AG10803 (cell line): Measurements from ENCODE around the gene DCUN1D4.

Experiments used
- DNase-seq: peaks from one replicate; pipeline ENCODE4 v3.0.0; 2010; ENCODE audit warnings: low read depth
- H3K4me3 ChIP-seq: 2 replicates; pipeline ENCODE4 v1.5.1; 2011; ENCODE audit warnings: mild to moderate bottlenecking, low read length, control low read depth
- TF ChIP-seq, protein P1 (sequence below): conservative IDR thresholded peaks from 2 replicates; pipeline ENCODE4 v1.5.1; 2011; ENCODE audit warnings: mild to moderate bottlenecking, low read length, control low read depth, inconsistent platforms

The DCUN1D4 gene

DNA sequence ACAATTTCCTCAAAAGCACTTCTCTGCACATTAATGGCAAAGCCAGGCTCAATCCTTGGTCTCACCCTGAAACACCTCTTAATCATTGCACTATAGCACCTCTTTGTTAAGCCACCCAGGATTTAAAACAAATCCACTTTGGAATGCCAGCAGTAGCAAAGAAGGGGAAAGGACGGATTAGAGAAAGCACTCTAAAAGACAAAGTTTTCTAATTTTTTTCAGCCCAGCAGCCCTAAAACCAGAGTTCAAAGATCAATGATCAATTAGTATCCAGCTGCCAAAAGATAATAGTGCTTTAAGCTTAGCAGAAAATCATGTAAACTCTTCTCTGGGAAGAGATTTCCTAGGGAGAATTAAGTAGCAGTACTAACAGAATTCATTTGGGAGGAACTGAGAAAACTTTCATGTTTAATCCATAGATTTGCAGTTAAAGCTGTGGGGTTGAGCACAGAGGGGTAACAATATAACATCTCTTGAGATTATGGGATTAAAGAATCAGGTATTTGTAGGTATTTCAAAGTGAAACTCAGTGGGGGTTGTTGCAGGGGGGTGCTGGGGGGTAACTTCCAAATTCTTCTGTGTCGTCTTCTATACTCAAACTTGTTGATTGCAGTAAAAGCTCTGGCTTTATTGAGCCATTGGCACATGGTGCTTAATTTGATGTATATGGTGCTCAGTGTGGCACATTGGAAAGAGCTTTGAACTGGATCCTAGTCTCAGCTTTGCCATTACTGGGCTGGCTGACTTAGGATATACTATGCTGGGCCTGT, 115.4 kb downstream of the DCUN1D4 start:
- no peak for DNase-seq
- TF ChIP-seq, protein P1, sequence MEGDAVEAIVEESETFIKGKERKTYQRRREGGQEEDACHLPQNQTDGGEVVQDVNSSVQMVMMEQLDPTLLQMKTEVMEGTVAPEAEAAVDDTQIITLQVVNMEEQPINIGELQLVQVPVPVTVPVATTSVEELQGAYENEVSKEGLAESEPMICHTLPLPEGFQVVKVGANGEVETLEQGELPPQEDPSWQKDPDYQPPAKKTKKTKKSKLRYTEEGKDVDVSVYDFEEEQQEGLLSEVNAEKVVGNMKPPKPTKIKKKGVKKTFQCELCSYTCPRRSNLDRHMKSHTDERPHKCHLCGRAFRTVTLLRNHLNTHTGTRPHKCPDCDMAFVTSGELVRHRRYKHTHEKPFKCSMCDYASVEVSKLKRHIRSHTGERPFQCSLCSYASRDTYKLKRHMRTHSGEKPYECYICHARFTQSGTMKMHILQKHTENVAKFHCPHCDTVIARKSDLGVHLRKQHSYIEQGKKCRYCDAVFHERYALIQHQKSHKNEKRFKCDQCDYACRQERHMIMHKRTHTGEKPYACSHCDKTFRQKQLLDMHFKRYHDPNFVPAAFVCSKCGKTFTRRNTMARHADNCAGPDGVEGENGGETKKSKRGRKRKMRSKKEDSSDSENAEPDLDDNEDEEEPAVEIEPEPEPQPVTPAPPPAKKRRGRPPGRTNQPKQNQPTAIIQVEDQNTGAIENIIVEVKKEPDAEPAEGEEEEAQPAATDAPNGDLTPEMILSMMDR: no peak
- H3K4me3 ChIP-seq: no peak overlapping the region

DNA sequence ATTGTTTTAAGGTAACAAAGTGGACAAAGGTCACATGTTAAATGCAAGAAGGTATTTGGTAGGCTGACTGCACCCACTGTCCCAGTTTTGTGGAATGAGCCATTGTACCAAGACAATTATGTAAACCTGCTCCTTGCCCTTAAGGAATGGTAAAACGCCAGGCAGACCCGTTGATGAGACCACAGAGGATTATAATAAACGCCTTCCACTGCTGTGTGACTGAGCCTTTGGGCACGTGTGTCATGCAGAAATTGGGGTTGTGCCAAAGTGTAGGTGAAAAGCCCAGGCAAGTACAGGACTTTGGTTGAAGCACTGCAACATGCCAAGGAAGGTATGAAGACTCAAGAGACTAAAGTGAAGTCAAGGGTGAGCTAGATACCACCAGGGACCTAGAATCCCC, 117.5 kb downstream of the DCUN1D4 start:
- no peak overlapping the region for H3K4me3 ChIP-seq
- DNase-seq: no peak
- TF ChIP-seq, protein P1: no peak

DNA sequence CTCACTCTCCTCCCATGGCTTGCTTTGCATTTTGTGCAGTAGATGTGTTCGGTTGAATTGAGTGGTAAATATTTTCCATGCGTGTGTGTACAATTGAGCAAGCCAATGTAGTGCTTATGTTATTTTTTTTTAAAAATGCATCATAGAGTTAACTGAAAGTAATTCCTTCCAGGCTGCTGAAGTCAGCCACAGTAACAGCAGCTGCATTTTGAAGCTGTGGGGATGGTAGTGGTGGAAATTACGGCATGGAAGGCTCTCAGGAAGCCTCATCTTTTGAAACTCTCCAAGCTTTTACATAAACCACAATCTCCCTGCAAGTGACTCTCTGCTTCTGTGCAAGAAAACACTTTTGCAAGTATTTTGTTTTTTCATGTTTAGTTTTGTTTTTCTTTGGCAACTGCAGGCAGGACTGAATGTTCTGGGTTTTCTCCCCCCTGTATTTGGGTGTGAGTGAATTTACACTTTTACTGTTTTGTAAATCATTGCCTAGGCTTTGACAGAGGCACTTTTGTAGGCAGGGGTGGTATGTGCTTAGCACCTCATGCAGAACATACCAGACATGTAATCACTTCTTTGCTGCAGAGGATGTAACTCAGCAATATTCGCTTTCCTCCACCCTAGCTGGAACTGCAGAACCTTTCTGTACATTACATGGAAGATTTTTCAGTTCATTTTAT, 121.0 kb downstream of the DCUN1D4 start:
- H3K4me3 ChIP-seq: no peak overlapping the region
- no peak for DNase-seq
- TF ChIP-seq, protein P1: no peak

DNA sequence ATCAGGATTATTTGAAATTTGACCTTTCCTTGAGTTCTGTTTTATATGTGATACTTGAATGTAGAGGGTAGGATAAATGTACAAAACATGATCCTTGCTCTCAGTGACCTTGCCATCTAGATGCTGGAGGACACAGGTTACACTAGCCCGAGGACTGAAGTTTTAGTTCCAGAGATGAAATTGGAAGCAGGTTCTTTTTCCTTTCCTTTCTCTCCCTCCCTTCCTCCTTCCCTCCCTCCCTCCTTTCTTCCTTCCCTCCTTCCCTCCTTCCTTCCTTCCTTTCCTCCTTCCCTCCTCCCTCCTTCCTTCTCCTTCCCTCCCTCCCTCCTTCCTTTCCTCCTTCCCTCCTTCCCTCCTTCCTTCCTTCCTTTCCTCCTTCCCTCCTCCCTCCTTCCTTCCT, 122.9 kb downstream of the DCUN1D4 start:
- H3K4me3 ChIP-seq: no peak overlapping the region
- no peak for DNase-seq
- TF ChIP-seq, protein P1: no peak
